Upper lobe of left lung (tissue), 4 donors: ENCODE measurements around the gene LRRC73.

Experiments used
- POLR2A ChIP-seq, 4 donors: fragments of 450-650 bp; IDR thresholded peaks; one replicate each; pipeline ENCODE4 v1.5.1; 2016 to 2017; ENCODE audit warnings: antibody characterized with exemption in 4 of 4, mild to moderate bottlenecking in 2 of 4
- TF ChIP-seq, protein P1 (sequence below), 6 experiments: fragments of 450-650 bp in 4 of 6; fragments of 200-600 bp in 2 of 6; sonication (generic) in 2 of 6; IDR thresholded peaks; one replicate each; pipeline ENCODE4 v1.5.1; 2016 to 2019; ENCODE audit warnings: antibody characterized with exemption in 6 of 6

DNA sequence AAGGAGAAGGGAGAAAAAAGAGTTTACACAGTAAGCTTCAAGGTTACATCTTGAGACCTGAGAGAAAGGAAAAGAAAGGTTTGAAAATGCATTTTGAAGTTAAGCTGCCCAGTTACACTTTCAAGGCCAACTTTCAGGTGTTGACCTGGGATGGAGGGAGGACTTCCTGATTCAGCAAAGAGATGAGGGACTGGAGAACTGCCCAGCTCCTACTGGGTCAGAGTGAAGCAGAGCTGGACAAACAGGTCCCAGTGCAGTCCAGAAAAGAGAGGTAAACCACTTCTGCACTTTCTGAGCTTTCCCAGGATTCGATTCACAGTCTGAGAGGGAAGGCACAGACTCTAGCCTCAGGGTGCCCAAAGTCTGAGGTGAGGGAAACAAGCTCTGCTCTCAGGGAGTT is 38.7 kb downstream of the LRRC73 start:
- no peak for TF ChIP-seq POLR2A (IDR thresholded peaks at IDR 0.05)
- TF ChIP-seq, protein P1, sequence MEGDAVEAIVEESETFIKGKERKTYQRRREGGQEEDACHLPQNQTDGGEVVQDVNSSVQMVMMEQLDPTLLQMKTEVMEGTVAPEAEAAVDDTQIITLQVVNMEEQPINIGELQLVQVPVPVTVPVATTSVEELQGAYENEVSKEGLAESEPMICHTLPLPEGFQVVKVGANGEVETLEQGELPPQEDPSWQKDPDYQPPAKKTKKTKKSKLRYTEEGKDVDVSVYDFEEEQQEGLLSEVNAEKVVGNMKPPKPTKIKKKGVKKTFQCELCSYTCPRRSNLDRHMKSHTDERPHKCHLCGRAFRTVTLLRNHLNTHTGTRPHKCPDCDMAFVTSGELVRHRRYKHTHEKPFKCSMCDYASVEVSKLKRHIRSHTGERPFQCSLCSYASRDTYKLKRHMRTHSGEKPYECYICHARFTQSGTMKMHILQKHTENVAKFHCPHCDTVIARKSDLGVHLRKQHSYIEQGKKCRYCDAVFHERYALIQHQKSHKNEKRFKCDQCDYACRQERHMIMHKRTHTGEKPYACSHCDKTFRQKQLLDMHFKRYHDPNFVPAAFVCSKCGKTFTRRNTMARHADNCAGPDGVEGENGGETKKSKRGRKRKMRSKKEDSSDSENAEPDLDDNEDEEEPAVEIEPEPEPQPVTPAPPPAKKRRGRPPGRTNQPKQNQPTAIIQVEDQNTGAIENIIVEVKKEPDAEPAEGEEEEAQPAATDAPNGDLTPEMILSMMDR (IDR thresholded peaks at IDR 0.05): no peak
